HG03378 (cell line): ENCODE data around the gene EMC9.

Experiments used
- ATAC-seq: cut with Tn5 transposase; IDR thresholded peaks from one replicate; pipeline ENCODE4 v1.9.1; 2021; ENCODE audit warnings: mild to moderate bottlenecking, moderate library complexity; ENCODE audit not compliant: unreplicated experiment

EMC9 gene, protein sequence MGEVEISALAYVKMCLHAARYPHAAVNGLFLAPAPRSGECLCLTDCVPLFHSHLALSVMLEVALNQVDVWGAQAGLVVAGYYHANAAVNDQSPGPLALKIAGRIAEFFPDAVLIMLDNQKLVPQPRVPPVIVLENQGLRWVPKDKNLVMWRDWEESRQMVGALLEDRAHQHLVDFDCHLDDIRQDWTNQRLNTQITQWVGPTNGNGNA

DNA sequence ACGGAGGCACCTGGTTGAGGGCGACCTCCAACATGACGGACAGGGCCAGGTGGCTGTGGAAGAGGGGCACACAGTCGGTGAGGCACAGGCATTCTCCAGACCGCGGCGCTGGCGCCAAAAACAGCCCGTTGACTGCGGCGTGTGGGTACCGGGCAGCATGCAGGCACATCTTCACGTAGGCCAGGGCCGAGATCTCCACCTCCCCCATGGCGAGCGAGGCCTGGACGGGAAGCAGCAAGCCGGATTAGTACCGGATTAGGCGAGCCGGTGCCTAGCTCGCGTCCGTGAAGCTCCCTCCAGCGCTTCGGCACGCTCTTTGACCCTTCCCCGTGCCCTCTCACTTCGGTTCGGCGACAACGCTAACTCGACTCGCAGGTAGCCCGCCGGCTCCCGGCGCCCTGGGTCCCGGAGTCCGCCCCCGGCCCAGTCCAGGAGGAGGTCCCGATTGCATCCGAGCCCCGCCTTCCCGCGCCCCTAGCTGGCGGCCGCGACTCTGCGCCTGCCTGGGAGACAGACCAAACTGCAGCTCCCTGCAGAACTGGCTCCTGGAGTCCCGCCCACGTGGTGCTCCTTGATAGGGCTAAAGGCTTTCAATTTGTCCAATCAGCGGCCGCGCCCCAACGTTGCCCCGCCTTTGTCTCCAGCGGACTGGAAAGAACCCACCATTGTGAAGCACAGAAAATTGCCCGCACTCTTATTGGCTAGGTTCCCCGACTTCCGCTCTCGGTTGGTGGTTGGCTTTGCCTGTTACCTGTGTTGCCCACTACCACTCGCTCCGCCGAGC, at the start of gene EMC9:
EMC9 (minus strand) TSS at position 495 of the 784 bp plus-strand sequence; CDS start at position 208, 287 bp downstream.
- ATAC-seq: peak; percentile 78

DNA sequence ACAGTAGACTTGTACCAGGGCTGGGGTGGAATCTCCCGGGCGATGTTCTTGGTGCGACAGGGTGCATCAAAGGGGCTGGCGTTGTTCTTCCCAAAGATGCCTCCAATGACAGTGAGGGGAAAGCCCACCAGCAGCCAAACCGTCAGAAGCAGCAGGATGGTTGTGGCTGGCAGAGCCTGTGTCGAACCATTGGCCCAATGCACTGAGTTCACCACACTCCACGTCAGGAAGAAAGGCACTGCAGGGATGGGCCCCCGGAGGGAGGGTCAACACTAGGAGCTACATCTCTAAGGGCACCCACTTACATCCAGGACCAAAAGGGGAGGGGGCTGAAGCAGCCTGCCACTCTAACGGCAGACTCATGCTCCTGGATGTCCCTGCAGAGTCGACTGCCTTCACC, 49.0 kb upstream of the EMC9 start:
- ATAC-seq: no peak

DNA sequence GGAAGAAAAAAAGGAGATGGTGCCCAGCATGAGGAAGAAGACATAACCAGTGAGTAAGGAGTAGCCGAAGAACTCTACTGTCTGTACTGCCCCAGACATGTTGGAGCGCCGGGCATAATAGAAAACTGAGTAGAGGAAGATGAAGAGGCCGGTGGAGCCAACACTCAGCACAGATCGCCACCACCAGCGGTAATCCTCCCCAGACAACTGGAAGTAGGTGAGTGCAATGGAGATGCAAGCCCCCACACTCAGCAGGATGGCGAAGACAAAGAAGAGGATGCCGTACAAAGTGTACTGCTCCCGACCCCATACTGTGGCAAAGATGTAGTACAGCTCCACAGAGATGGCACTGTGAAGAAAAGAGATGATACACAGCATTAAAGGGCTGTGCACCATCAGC, 48.1 kb upstream of the EMC9 start:
- ATAC-seq: no peak

- ATAC-seq: no peak
These were observed 47.6 kb upstream of the EMC9 start for GRCh38 chr14:24189059-24189375.

DNA sequence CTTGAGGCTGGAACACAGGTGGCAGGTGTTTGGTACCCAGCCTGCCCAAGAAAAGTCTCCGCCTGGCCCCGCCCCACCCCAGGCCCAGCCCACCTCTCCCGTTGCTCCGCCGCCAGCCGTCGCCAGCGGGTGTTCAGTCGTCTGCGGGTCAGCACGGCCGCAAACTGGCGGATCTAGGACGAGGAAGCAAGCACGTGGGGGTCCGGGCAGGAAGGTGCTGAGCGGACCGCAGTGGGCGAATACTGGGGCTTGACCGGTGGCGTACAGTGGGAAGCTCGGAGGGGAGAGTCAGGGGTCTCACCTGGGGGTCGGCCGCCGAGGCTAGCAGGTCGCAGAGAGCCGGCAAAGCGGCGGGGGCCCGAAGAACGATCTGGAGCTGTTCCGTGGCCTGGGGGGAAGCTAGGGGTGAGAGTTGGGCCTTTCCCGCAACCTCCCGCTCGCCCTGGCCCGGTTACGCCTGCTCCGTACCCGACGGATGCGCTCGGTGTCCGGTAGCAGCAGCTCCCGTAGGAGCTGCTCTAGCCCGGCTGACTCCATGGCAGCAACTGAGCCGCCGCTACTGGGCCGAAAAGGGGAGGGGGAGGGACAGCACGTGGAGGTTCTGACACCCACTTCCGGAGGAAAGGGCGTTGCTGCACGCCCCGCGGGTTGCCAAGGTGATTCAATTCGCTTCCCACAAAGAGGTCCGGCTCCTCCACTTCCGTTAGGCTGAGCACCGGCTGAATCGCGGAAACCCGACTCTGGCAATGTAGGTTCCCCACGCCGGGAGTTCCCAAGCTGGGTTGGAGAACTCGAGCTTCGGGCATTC, 47.1 kb upstream of the EMC9 start, which contains the start of gene IPO4:
IPO4 (minus strand) TSS at position 566 of the 808 bp plus-strand sequence; CDS start at position 537, 29 bp downstream.
- ATAC-seq: peak; percentile 82

- ATAC-seq: no peak
These were observed 46.1 kb upstream of the EMC9 start for GRCh38 chr14:24187539-24187915.

DNA sequence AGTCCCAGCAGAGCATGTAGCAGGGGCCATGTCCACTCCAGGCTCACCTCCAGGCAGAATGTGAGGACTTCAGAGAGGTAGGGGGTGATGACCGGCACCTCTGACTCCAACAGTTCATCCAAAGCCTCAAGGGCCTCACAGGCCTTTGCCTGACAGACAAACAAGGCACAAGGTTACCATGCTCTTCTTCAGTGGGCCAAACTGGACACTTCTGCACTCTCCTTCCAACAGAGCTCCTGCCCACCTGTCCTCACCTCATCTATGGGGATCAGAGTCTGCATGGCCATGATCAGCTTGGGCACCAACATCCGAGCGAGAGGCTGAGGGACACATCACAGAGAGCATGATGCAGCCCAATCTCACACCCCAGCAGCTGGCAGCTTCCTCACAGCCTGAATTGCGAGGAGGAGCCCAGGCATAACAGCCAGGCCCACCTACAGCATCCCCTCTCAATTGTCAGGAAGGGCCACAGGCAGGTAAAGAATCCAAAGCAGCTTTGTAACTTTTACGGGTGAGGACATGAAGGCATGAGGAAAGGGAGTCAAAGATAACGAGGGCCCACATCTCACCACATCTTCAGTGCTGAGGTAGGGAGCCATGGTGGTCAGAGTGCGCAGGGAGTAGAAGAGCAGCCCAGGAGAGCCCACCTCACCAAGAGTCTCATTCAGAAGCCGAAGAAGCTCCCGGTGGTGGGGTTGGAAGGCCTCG, 45.6 kb upstream of the EMC9 start:
- no peak for ATAC-seq

GRCh38 chr14:24185741-24186140, 44.4 kb upstream of the EMC9 start:
- ATAC-seq: no peak

DNA sequence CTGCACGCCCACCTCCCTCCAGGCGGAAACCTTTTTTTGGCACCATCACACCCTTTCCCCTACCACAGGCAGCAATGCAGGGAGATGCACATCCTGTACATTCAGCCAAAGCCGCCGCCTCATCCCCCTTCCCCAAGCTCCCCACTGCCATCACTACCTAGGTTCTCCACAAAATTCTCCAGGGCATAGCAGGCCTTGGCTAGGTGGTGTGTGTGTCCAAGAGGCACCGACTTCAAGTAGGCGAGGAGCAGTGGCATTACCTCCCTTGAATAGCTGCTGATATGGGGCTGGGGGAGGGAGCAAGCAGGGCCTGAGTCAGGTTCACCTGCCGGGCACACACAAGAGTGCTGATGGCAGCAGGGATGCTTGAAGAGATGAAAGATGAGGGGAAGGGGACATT, 43.6 kb upstream of the EMC9 start:
- no peak for ATAC-seq

DNA sequence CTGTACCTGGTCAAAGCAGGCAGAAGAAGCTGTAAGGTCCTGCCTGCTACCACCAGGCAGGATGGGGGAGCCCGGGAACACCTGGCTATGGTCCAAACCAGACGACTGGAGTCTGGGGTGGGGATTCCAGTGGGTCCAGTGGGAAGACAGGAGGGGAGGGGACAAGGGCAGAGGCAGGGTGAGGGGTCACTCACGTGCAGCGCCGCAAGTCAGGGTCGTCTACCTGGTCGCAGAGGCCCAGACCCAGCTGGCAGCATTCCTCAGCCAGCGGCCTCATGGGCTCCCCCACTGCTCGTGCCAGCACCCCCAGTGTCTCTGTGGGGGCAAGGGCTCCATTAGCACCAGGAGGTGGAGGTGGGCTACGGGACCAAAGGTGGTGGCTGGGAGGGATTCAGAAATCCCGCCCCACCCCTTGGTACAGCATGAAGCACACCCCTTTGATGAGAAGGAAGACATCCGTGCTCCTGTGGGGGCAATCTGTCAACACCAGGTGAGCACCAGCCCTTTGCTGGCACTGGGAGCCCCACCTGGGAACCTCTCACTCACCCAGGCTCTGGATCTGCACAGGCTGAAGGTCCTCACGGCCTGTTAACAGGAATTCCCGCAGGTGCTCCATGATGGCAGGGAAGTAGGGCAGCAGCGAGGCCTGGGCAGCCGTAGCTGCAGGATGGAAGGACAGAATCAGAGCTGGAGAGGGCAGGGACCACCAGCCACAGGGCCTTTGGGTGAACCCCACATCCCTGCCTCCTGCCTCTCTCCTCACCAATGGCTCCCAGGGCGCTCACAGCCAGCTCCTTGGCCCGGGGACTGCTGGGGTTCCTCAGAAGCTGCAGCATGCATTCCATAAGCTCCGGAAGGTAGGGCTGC, 42.9 kb upstream of the EMC9 start:
- ATAC-seq: no peak

GRCh38 chr14:24183014-24183481, 41.7 kb upstream of the EMC9 start:
- ATAC-seq: no peak

GRCh38 chr14:24182110-24182882, 40.9 kb upstream of the EMC9 start:
- no peak for ATAC-seq

- ATAC-seq: no peak
These were observed 40.1 kb upstream of the EMC9 start for GRCh38 chr14:24181371-24182077.

GRCh38 chr14:24179961-24180796, 38.8 kb upstream of the EMC9 start:
- ATAC-seq: no peak

- no peak for ATAC-seq
These were observed 38.0 kb upstream of the EMC9 start for GRCh38 chr14:24179294-24179960.

DNA sequence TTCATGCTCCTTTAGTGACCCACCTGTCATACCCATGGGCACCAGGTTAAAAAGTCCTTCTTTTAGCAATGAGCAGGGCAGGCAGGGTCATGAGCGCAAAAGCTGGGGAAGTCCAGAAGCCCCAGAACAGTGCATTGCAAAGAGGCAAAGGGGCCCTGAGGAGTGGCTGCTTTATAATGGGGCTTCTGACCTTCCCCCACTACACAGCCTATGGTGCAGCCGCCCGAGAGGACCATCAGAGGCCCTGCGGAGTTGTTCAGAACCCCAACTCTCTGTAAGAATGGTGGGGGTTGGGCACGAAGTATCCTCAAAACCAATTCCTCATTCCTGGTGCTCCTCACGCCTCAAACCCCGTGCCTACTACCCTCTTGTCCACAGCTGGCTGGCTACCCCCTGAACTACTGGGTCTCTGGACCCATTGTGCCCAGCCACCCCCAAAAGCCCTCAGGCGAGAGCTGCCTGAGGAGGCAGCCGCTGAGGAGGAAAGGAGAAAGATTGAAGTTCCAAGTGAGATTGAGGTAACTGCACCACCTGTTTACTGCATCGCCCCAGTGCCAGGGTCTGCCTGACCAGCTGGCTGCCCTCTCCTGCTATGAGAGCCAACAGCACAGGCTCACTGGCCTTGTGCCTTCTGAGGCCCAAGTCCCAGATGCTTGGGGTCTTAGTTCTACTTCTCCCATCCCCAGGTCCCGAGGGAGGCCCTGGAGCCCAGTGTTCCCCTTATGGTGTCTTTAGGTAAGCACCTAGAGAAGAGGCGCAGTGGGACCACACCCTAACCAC, 37.2 kb upstream of the EMC9 start:
- ATAC-seq: no peak
